ENCODE results near the gene CEP112. TPM values are rescaled to one million over a fixed set of nuclear protein-coding genes. Genes with fewer than 3 reads are reported as not detected.

The CEP112 gene
- polyA plus RNA-seq, 1 experiment, result 5.7 TPM

GRCh38 chr17:66032082-66032712, 159.7 kb downstream of the CEP112 start:
- ChIA-PET CTCF (no interaction called here), POLR2A (no interaction called here)
- Histone ChIP-seq H3K9me3 (ENCODE audit: control insufficient read depth, insufficient read depth, low read length) (no peaks in the 10 kb centered on the region), H3K27ac (ENCODE audit: low read depth, low read length) (no peak overlapping the region), H3K4me3 (ENCODE audit: low read depth, low read length) (no peak overlapping the region), H3K27me3 (ENCODE audit: control insufficient read depth, insufficient read depth, low read length) (no peaks in the 10 kb centered on the region)
- TF ChIP-seq CTCF (IDR thresholded peaks at IDR 0.05; ENCODE audit: low read depth, low read length), result no peak
- no peak for DNase-seq (ENCODE audit: low read depth, low spot score)

- TF ChIP-seq CTCF (IDR thresholded peaks at IDR 0.05; ENCODE audit: low read depth, low read length), result no peak
- POLR2A ChIA-PET, result no interaction called here
- DNase-seq (ENCODE audit: low read depth, low spot score), result no peak
Observed at GRCh38 chr17:66025551-66025950, 166.4 kb downstream of the CEP112 start.

GRCh38 chr17:66021757-66022156, 170.2 kb downstream of the CEP112 start:
- DNase-seq (ENCODE audit: low read depth, low spot score), result no peak
- no peaks in the 10 kb centered on the region for H3K9me3 ChIP-seq (ENCODE audit: control insufficient read depth, insufficient read depth, low read length)
- no peak for TF ChIP-seq CTCF (IDR thresholded peaks at IDR 0.05; ENCODE audit: low read depth, low read length)
- no peak overlapping the region for H3K4me3 ChIP-seq (ENCODE audit: low read depth, low read length)
- ChIA-PET POLR2A (no interaction called here), CTCF (no interaction called here)
- H3K27me3 ChIP-seq (ENCODE audit: control insufficient read depth, insufficient read depth, low read length), result no peaks in the 10 kb centered on the region
- H3K27ac ChIP-seq (ENCODE audit: low read depth, low read length), result no peak overlapping the region

More at GRCh38 chr17:66025551-66025950, 166.4 kb downstream of the CEP112 start:
- no peaks in the 10 kb centered on the region for H3K9me3 ChIP-seq (ENCODE audit: control insufficient read depth, insufficient read depth, low read length)
- CTCF ChIA-PET, result no interaction called here
- no peak overlapping the region for H3K4me3 ChIP-seq (ENCODE audit: low read depth, low read length)
- H3K27me3 ChIP-seq (ENCODE audit: control insufficient read depth, insufficient read depth, low read length), result no peaks in the 10 kb centered on the region
- H3K27ac ChIP-seq (ENCODE audit: low read depth, low read length), result no peak overlapping the region

GRCh38 chr17:66018786-66019185, 173.1 kb downstream of the CEP112 start:
- H3K4me3 ChIP-seq (ENCODE audit: low read depth, low read length), result no peak overlapping the region
- no peaks in the 10 kb centered on the region for H3K27me3 ChIP-seq (ENCODE audit: control insufficient read depth, insufficient read depth, low read length)

GRCh38 chr17:66016231-66016630, 175.7 kb downstream of the CEP112 start:
- ChIA-PET CTCF (no interaction called here), POLR2A (no interaction called here)
- H3K27me3 ChIP-seq (ENCODE audit: control insufficient read depth, insufficient read depth, low read length), result no peaks in the 10 kb centered on the region
- no peak overlapping the region for H3K27ac ChIP-seq (ENCODE audit: low read depth, low read length)
- H3K9me3 ChIP-seq (ENCODE audit: control insufficient read depth, insufficient read depth, low read length), result no peaks in the 10 kb centered on the region; the same call in 1 of the 2 replicates
- TF ChIP-seq CTCF (IDR thresholded peaks at IDR 0.05; ENCODE audit: low read depth, low read length), result no peak
- no peak for DNase-seq (ENCODE audit: low read depth, low spot score)
- H3K4me3 ChIP-seq (ENCODE audit: low read depth, low read length), result no peak overlapping the region

More at GRCh38 chr17:66018786-66019185, 173.1 kb downstream of the CEP112 start:
- CTCF ChIA-PET, result no interaction called here
- POLR2A ChIA-PET, result no interaction called here
- DNase-seq (ENCODE audit: low read depth, low spot score), result no peak
- Histone ChIP-seq H3K9me3 (ENCODE audit: control insufficient read depth, insufficient read depth, low read length) (no peaks in the 10 kb centered on the region; the same call in 1 of the 2 replicates), H3K27ac (ENCODE audit: low read depth, low read length) (no peak overlapping the region)
- no peak for TF ChIP-seq CTCF (IDR thresholded peaks at IDR 0.05; ENCODE audit: low read depth, low read length)

Data from AG04450 (cell line).